ENCODE measurements around the gene SMYD3. TPM values are rescaled to one million over a fixed set of nuclear protein-coding genes. Genes with fewer than 3 reads are reported as not detected.

Gene SMYD3
- total RNA-seq, 1 donor from 2014 or later = 20.8 TPM

DNA sequence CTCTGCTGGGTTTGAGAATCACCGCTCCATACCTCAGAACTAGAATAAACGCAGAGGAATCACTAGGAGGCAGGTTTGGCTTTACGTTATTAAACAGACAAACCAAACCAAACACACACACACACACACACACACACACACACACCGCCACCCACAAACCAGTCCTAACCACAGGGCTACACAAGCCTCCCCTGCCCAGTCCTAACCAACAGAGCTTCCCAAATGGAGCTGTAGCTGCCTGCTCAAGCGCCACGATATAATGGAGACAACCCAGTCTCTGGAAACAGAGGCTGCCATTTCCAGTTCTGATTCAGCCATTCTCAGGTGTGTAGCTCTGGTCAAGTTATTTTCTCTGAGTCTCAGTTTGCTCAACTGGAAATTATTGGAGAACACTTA lies 519.1 kb downstream of the SMYD3 start:
- H3K4me1 Mint-ChIP-seq = peaks cover 6% of the 10 kb centered on the region
- ATAC-seq (ENCODE audit: low read depth) (no peak), DNase-seq (no peak)
- H3K27me3 Mint-ChIP-seq = no peaks in the 10 kb centered on the region
- CTCF ChIA-PET = no interaction called here
- TF ChIP-seq CTCF (IDR thresholded peaks at IDR 0.05) = no peak
- POLR2A ChIA-PET = no interaction called here
- H3K36me3 Mint-ChIP-seq (ENCODE audit: low read depth) = no peaks in the 10 kb centered on the region
- no peak overlapping the region for H3K4me3 Mint-ChIP-seq
- intact Hi-C loops (cut with micrococcal nuclease) = no loop called here
- H3K27ac Mint-ChIP-seq = no peak overlapping the region
- H3K9me3 Mint-ChIP-seq = no peaks in the 10 kb centered on the region

- ChIA-PET CTCF (no interaction called here), POLR2A (no interaction called here)
- Mint-ChIP-seq H3K27me3 (no peaks in the 10 kb centered on the region), H3K27ac (no peak overlapping the region), H3K4me1 (peaks cover 6% of the 10 kb centered on the region), H3K9me3 (no peaks in the 10 kb centered on the region), H3K4me3 (no peak overlapping the region), H3K36me3 (ENCODE audit: low read depth) (no peaks in the 10 kb centered on the region)
- intact Hi-C loops (cut with micrococcal nuclease) = no loop called here
- DNase-seq (no peak), ATAC-seq (ENCODE audit: low read depth) (no peak)
- TF ChIP-seq CTCF (IDR thresholded peaks at IDR 0.05) = no peak
Measured at GRCh38 chr1:245987577-245987976, 519.5 kb downstream of the SMYD3 start.

GRCh38 chr1:245987219-245987545 lies 519.9 kb downstream of the SMYD3 start:
- ChIA-PET POLR2A (no interaction called here), CTCF (no interaction called here)
- ATAC-seq (ENCODE audit: low read depth) (no peak), DNase-seq (no peak)
- intact Hi-C loops (cut with micrococcal nuclease) = no loop called here
- Mint-ChIP-seq H3K36me3 (ENCODE audit: low read depth) (no peaks in the 10 kb centered on the region), H3K27ac (no peak overlapping the region), H3K4me3 (no peak overlapping the region), H3K27me3 (no peaks in the 10 kb centered on the region), H3K9me3 (no peaks in the 10 kb centered on the region), H3K4me1 (peaks cover 6% of the 10 kb centered on the region)
- no peak for TF ChIP-seq CTCF (IDR thresholded peaks at IDR 0.05)

- no peak for TF ChIP-seq CTCF (IDR thresholded peaks at IDR 0.05)
- Mint-ChIP-seq H3K4me1 (peaks cover 6% of the 10 kb centered on the region), H3K4me3 (no peak overlapping the region), H3K27me3 (no peaks in the 10 kb centered on the region), H3K36me3 (ENCODE audit: low read depth) (no peaks in the 10 kb centered on the region), H3K9me3 (no peaks in the 10 kb centered on the region), H3K27ac (no peak overlapping the region)
- DNase-seq (no peak), ATAC-seq (ENCODE audit: low read depth) (no peak)
- intact Hi-C loops (cut with micrococcal nuclease) = no loop called here
- POLR2A ChIA-PET = no interaction called here
- CTCF ChIA-PET = no interaction called here
Measured at GRCh38 chr1:245986404-245987218, 520.5 kb downstream of the SMYD3 start.

DNA sequence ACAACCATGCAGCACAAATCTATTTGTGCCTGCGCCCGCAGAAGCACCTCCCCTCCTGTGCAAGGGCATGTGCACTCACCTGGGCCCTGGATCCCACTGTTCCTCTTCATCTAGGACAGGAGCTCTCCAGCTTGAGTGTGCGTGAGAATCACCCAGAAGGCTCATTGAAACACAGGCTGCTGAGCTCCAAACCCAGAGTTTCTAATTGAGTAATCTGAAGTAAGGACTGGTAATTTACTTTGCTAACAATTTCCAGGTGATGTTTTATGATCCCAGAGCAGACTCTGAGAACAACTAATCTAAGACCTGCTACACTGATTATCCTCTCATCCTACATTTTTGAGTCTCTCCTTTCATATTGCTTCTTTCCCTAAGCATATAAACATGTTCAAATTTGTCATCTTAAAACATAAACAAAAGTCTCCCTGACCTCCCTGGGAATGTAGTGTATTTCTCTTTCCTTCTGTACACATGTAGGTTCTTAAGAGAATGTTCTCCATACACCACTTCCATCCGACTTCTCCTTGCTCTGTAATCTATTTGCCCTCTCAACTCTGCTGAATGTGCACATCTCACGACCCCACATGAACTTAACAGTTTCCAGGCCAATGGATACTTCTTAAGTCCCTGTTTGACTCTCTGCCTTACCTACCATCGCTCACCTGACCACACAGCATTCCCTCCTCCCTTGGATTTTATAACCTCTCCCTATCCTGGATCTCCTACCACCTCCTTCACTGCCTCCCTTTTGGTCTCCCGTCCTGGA lies 522.5 kb downstream of the SMYD3 start:
- H3K27ac Mint-ChIP-seq = no peak overlapping the region
- H3K36me3 Mint-ChIP-seq (ENCODE audit: low read depth) = no peaks in the 10 kb centered on the region
- no peaks in the 10 kb centered on the region for H3K9me3 Mint-ChIP-seq
- POLR2A ChIA-PET = no interaction called here
- CTCF ChIA-PET = no interaction called here
- no peaks in the 10 kb centered on the region for H3K27me3 Mint-ChIP-seq
- no peak for ATAC-seq (ENCODE audit: low read depth)
- H3K4me1 Mint-ChIP-seq = no peaks in the 10 kb centered on the region
- no peak for TF ChIP-seq CTCF (IDR thresholded peaks at IDR 0.05)
- H3K4me3 Mint-ChIP-seq = no peak overlapping the region
- DNase-seq = no peak
- intact Hi-C loops (cut with micrococcal nuclease) = no loop called here
